ENCODE results near the gene ADAMTSL3.
"Not testable (repeated sequence)": the region's sequence is repeated elsewhere in the genome, so short reads cannot be mapped to it uniquely, and the experiment has no call there.

ADAMTSL3 gene

GRCh38 chr15:83699028-83699427 is 45.1 kb downstream of the ADAMTSL3 start:
- Histone ChIP-seq H3F3A (ENCODE audit: control insufficient read depth, insufficient read depth) (no peaks in the 10 kb centered on the region), H3K9me2 (replicated peaks; ENCODE audit: control insufficient read depth, low read length) (no peaks in the 10 kb centered on the region), H3K27me3 (ENCODE audit: control insufficient read depth, low read length) (no peaks in the 10 kb centered on the region), H3K9me3 (ENCODE audit: control insufficient read depth, insufficient read depth, low read length) (no peaks in the 10 kb centered on the region; the same call in 1 of the 2 replicates), H3K36me3 (ENCODE audit: control insufficient read depth, low read length) (no peaks in the 10 kb centered on the region), H3K79me2 (ENCODE audit: control insufficient read depth, low read length) (no peaks in the 10 kb centered on the region), H3K27ac (ENCODE audit: low read depth, low read length) (no peak overlapping the region), H3K4me3 (ENCODE audit: low read length) (no peak overlapping the region), H3K4me2 (ENCODE audit: low read length) (no peak overlapping the region), H4K20me1 (ENCODE audit: control insufficient read depth, insufficient read depth, low read depth, low read length) (no peaks in the 10 kb centered on the region), H3K4me1 (ENCODE audit: control insufficient read depth, low read length) (no peaks in the 10 kb centered on the region)
- no peak for TF ChIP-seq EZH2phosphoT487 (IDR thresholded peaks at IDR 0.05; ENCODE audit: borderline replicate concordance, low read length)
- no peak for TF ChIP-seq CTCF (IDR thresholded peaks at IDR 0.05; ENCODE audit: low read depth, low read length, poor library complexity, severe bottlenecking)

GRCh38 chr15:83700082-83700481 is 46.2 kb downstream of the ADAMTSL3 start:
- no peaks in the 10 kb centered on the region for H3K27me3 ChIP-seq (ENCODE audit: control insufficient read depth, low read length)
- H3K36me3 ChIP-seq (ENCODE audit: control insufficient read depth, low read length), result no peaks in the 10 kb centered on the region
- no peaks in the 10 kb centered on the region for H3F3A ChIP-seq (ENCODE audit: control insufficient read depth, insufficient read depth)
- H3K9me2 ChIP-seq (replicated peaks; ENCODE audit: control insufficient read depth, low read length), result no peaks in the 10 kb centered on the region
- no peaks in the 10 kb centered on the region for H3K79me2 ChIP-seq (ENCODE audit: control insufficient read depth, low read length)
- no peak overlapping the region for H3K4me3 ChIP-seq (ENCODE audit: low read length)
- no peaks in the 10 kb centered on the region for H4K20me1 ChIP-seq (ENCODE audit: control insufficient read depth, insufficient read depth, low read depth, low read length)
- no peaks in the 10 kb centered on the region for H3K4me1 ChIP-seq (ENCODE audit: control insufficient read depth, low read length)
- no peak overlapping the region for H3K27ac ChIP-seq (ENCODE audit: low read depth, low read length)
- no peaks in the 10 kb centered on the region; the same call in 1 of the 2 replicates for H3K9me3 ChIP-seq (ENCODE audit: control insufficient read depth, insufficient read depth, low read length)
- TF ChIP-seq CTCF (IDR thresholded peaks at IDR 0.05; ENCODE audit: low read depth, low read length, poor library complexity, severe bottlenecking) (no peak), EZH2phosphoT487 (IDR thresholded peaks at IDR 0.05; ENCODE audit: borderline replicate concordance, low read length) (no peak)
- H3K4me2 ChIP-seq (ENCODE audit: low read length), result no peak overlapping the region

- H3K79me2 ChIP-seq (ENCODE audit: control insufficient read depth, low read length); H3K36me3 ChIP-seq (ENCODE audit: control insufficient read depth, low read length); H3K9me2 ChIP-seq (replicated peaks; ENCODE audit: control insufficient read depth, low read length); H3F3A ChIP-seq (ENCODE audit: control insufficient read depth, insufficient read depth); H3K4me2 ChIP-seq (ENCODE audit: low read length); H3K9me3 ChIP-seq (ENCODE audit: control insufficient read depth, insufficient read depth, low read length); H3K4me3 ChIP-seq (ENCODE audit: low read length); H4K20me1 ChIP-seq (ENCODE audit: control insufficient read depth, insufficient read depth, low read depth, low read length); H3K27ac ChIP-seq (ENCODE audit: low read depth, low read length); H3K4me1 ChIP-seq (ENCODE audit: control insufficient read depth, low read length); H3K27me3 ChIP-seq (ENCODE audit: control insufficient read depth, low read length): not testable (repeated sequence)
Measured at GRCh38 chr15:83702314-83702713, 48.4 kb downstream of the ADAMTSL3 start.

- H3K9me3 ChIP-seq (ENCODE audit: control insufficient read depth, insufficient read depth, low read length), result no peaks in the 10 kb centered on the region
Measured at GRCh38 chr15:83708328-83708727, 54.4 kb downstream of the ADAMTSL3 start.

More at GRCh38 chr15:83708328-83708727, 54.4 kb downstream of the ADAMTSL3 start:
- Histone ChIP-seq H3K4me2 (ENCODE audit: low read length) (no peak overlapping the region), H3K79me2 (ENCODE audit: control insufficient read depth, low read length) (no peaks in the 10 kb centered on the region), H3K9me2 (replicated peaks; ENCODE audit: control insufficient read depth, low read length) (no peaks in the 10 kb centered on the region), H3K4me3 (ENCODE audit: low read length) (no peak overlapping the region), H4K20me1 (ENCODE audit: control insufficient read depth, insufficient read depth, low read depth, low read length) (no peaks in the 10 kb centered on the region), H3K27ac (ENCODE audit: low read depth, low read length) (no peak overlapping the region), H3K4me1 (ENCODE audit: control insufficient read depth, low read length) (no peaks in the 10 kb centered on the region), H3K36me3 (ENCODE audit: control insufficient read depth, low read length) (no peaks in the 10 kb centered on the region), H3K27me3 (ENCODE audit: control insufficient read depth, low read length) (no peaks in the 10 kb centered on the region), H3F3A (ENCODE audit: control insufficient read depth, insufficient read depth) (no peaks in the 10 kb centered on the region)
- no peak for TF ChIP-seq EZH2phosphoT487 (IDR thresholded peaks at IDR 0.05; ENCODE audit: borderline replicate concordance, low read length)
- no peak for TF ChIP-seq CTCF (IDR thresholded peaks at IDR 0.05; ENCODE audit: low read depth, low read length, poor library complexity, severe bottlenecking)
